D721Med (cell line): ENCODE data around the gene REM2.

Experiments
- DNase-seq: peaks from one replicate; pipeline ENCODE4 v3.0.0; 2011; ENCODE audit warnings: low spot score; ENCODE audit not compliant: insufficient read length
- FAIRE-seq: peaks from 2 replicates; lab custom pipeline; 2011; peaks lifted over from hg19 to GRCh38; lab: Jason Lieb, UNC
- TF ChIP-seq, protein P1 (sequence below): IDR thresholded peaks from 2 replicates; pipeline ENCODE4 v1.5.1; 2012; ENCODE audit warnings: mild to moderate bottlenecking, control low read depth; ENCODE audit not compliant: insufficient read depth; ENCODE audit errors: missing control alignments

Gene REM2

DNA sequence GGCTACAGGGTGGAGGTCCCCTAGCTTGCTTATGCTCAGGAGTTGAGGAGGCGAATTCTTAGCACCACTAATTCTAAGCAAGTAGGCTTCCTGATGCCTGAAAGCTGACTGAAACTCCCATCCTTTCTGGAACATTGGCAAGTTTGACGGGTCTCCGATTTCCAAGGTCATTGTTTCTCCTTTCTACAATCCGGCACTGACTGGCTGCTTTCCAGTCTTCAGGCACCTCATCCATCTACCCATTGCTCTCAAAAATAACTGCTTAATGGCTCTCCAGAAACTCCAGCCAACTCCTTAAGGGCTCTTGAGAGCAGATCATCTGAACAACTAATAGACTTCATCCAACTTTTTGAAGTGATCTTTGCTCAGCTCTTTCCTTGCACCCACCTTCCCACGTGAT lies 13.3 kb downstream of the REM2 start:
- TF ChIP-seq, protein P1, sequence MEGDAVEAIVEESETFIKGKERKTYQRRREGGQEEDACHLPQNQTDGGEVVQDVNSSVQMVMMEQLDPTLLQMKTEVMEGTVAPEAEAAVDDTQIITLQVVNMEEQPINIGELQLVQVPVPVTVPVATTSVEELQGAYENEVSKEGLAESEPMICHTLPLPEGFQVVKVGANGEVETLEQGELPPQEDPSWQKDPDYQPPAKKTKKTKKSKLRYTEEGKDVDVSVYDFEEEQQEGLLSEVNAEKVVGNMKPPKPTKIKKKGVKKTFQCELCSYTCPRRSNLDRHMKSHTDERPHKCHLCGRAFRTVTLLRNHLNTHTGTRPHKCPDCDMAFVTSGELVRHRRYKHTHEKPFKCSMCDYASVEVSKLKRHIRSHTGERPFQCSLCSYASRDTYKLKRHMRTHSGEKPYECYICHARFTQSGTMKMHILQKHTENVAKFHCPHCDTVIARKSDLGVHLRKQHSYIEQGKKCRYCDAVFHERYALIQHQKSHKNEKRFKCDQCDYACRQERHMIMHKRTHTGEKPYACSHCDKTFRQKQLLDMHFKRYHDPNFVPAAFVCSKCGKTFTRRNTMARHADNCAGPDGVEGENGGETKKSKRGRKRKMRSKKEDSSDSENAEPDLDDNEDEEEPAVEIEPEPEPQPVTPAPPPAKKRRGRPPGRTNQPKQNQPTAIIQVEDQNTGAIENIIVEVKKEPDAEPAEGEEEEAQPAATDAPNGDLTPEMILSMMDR: no peak
- DNase-seq (no peak), FAIRE-seq (no peak)

DNA sequence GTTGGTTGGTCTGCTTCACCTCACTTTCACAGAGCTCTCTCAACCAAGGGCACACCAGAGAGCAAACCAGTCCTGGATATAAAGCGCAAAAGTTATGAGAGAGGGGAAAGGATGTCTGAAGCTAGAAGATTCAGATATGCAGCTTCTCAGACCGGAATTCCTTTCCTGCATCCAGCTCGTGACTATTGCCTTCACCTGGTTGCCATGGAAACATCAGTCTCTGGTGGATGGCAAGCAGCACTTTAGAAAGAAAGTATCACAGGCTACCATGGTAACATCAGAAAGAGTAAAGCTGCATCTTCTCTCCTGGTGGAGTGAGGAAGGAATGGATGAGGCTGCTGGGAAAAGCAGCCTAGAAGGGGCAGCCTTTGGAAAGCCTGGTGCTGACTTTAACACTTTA lies 13.7 kb downstream of the REM2 start:
- TF ChIP-seq, protein P1: no peak
- FAIRE-seq: no peak
- no peak for DNase-seq

DNA sequence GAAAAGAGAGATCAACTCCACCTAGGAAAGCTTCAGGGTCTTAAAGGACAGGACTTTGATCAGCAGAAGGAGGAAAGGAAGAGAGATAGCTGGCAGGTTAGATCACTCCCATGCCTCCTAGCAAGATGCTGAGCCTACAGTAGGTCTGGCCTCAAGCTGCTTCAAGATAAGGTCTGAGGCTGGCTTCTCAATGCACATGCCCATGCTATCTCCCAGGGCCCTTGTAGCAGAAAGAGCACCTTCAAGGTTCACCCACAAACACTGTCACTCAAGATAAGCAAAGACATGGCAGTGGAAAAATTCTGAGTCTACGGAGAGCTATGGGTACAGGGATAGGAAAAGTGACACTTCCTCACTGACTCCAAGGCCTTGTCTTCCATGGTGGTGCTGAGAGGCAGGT lies 14.3 kb downstream of the REM2 start:
- TF ChIP-seq, protein P1: no peak
- FAIRE-seq (no peak), DNase-seq (no peak)

DNA sequence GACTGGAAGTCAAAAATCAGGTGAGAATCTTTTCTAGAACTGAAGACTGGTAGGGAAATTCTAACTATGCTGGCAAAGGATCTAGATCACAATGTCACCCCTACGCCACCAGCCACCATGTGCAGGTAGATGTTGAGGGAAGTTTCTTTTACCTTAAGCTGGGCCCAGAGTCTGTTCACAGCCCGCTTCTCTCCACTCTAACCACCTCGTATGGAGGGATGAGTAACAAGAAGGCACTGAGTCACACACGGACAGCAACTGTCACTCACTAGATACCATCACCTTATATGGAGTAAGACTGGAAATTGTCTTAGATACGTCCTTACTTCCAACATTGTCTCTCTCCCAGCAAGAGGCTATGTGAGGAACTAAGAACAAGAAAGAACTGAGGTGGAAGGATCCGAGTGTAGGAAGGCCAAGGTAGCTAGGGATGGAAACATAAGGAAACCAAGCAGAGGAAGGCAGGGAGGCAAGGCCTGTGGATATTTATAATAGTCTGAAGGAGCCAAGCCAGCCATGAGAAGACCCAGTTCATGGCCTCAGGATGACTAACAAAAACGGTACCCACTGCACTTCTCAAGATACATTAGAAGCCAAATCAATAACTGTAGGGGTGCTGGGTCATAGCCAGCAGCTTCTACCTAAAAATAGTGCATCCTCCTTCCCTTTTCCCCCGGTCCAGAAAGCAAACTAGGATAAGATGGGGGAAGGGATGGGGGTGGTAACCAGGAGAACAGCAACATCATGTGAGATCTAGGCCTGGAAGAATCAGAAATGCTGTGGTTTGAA lies 15.5 kb downstream of the REM2 start:
- FAIRE-seq (no peak), DNase-seq (no peak)
- TF ChIP-seq, protein P1: no peak

DNA sequence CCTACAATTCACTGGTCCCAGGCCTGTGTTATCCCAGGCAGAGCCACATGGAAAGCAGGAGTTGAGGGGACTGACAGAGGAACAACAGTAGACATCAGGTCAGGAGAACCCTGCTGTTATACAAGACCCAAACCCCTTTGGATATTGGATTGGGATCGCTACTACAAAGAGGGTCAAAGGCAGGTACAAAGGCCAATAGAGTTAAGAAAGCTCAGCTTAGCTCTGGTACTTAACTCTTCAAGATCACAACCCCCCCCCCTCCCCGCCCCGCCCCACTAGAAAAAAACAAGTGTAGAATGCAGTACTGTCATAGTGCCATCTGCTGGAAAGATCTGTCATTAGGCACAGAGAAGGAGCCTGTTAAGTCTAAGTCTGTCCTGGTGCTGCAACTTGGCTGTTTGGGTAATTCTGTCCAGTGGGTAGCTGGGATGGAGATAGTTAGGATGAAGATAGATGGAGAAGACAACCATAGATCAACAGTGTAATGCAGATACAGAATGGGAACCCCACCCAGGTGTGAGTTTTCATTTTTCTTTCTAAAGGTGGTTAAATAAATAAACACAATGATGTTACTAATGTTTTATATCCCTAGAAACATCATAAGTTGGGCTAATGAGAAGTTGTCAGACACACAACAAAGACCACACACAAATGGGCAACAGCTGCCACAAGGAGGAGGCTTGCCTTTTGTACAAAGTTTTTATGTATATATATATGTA lies 17.2 kb downstream of the REM2 start:
- DNase-seq: peak; percentile 65
- TF ChIP-seq, protein P1: peak; percentile 63
- FAIRE-seq: no peak

DNA sequence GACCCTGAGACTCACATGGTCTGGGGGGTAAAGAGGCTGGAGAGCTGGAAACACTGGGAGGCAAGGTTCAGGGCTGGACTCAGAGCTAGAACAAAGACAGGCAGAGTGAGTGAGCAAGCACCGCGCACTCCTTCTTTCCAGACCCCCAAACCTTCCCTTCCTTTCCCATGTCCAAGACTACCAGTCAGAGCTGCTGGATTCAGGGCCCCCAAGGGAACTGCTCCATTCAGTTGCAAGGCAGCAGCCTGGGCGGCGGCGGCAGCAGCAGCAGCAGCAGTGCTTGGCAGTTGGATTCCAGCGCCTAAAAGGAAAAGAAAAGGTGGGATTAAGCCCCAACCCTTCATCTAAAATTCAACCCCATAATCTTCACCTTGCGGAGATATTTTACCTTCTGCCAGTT lies 18.8 kb downstream of the REM2 start:
- FAIRE-seq: no peak

DNA sequence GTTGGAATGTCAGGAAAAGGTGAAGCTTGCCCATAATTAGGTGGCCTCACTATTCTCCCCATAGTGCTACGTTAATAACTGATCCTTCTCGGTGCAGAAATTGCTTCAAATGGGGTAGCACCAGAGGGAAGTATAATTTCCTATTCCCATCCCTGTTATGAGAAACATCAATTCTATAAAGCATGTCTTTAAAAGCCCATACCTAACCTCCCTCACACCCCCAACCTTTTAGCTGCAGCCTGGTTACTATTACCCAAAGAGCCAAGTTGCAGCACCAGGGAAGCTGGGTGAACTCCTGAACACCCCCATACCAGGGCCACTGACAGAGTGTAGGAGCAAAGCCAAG lies 20.7 kb downstream of the REM2 start:
- FAIRE-seq (no peak), DNase-seq (no peak)
- TF ChIP-seq, protein P1: no peak

More for the DNA sequence above, 18.8 kb downstream of the REM2 start:
- TF ChIP-seq, protein P1: no peak
- DNase-seq: no peak
